ENCODE measurements around the gene STX16. TPM values are rescaled to one million over a fixed set of nuclear protein-coding genes. Genes with fewer than 3 reads are reported as not detected.

The STX16 gene
- total and polyA plus RNA-seq, 9 of the 15 experiments (the other 6 are each of a cell fraction or from before 2014, with no cell fraction given): 4.4 to 43.5 (median 14.7) TPM

DNA sequence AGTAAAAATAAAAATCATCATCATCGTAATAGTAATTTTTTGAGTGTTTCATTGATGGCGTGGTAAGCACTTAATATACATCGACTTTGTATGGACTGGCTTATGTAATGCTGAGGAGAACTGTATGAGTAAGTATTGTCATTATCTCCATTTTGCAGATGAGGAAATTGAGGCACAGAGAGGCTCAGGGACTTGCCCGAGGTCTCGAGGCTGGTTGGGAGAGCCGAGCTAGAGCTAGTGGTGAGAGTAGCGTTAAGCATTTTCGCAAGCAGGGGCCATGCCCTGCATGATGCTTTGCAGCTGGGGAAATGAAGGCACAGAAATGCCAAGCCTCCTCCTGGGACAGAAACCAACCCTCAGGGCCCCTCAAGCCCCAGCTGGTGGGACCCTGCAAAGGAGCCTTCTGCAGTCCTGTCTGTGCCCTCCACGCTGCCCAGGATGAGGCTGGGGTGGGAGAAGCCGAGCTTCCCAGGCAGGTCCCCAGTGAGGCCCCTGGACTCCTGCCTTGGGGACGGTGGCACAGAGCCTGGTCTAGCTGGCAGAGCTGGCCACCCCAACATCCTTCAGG, 31.1 kb upstream of the STX16 start (continued):
- TF ChIP-seq, protein P1, sequence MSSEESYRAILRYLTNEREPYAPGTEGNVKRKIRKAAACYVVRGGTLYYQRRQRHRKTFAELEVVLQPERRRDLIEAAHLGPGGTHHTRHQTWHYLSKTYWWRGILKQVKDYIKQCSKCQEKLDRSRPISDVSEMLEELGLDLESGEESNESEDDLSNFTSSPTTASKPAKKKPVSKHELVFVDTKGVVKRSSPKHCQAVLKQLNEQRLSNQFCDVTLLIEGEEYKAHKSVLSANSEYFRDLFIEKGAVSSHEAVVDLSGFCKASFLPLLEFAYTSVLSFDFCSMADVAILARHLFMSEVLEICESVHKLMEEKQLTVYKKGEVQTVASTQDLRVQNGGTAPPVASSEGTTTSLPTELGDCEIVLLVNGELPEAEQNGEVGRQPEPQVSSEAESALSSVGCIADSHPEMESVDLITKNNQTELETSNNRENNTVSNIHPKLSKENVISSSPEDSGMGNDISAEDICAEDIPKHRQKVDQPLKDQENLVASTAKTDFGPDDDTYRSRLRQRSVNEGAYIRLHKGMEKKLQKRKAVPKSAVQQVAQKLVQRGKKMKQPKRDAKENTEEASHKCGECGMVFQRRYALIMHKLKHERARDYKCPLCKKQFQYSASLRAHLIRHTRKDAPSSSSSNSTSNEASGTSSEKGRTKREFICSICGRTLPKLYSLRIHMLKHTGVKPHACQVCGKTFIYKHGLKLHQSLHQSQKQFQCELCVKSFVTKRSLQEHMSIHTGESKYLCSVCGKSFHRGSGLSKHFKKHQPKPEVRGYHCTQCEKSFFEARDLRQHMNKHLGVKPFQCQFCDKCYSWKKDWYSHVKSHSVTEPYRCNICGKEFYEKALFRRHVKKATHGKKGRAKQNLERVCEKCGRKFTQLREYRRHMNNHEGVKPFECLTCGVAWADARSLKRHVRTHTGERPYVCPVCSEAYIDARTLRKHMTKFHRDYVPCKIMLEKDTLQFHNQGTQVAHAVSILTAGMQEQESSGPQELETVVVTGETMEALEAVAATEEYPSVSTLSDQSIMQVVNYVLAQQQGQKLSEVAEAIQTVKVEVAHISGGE (CRISPR knock-in tag; IDR thresholded peaks at IDR 0.05): no peak
- TF ChIP-seq, protein P2, sequence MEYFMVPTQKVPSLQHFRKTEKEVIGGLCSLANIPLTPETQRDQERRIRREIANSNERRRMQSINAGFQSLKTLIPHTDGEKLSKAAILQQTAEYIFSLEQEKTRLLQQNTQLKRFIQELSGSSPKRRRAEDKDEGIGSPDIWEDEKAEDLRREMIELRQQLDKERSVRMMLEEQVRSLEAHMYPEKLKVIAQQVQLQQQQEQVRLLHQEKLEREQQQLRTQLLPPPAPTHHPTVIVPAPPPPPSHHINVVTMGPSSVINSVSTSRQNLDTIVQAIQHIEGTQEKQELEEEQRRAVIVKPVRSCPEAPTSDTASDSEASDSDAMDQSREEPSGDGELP (CRISPR knock-in tag; IDR thresholded peaks at IDR 0.05; ENCODE audit: borderline replicate concordance): peak; percentile 50
- TF ChIP-seq CHD4 (IDR thresholded peaks at IDR 0.05; ENCODE audit: insufficient read depth, insufficient replicate concordance, low read depth, low read length, poor library complexity, severe bottlenecking) (no peak), MYNN (IDR thresholded peaks at IDR 0.05) (no peak), MYNN (CRISPR knock-in tag; IDR thresholded peaks at IDR 0.05) (no peak), CBX8 (IDR thresholded peaks at IDR 0.05; ENCODE audit: borderline replicate concordance, extremely low read depth, low read depth, low read length, poor library complexity, severe bottlenecking) (no peak), KLF6 (CRISPR knock-in tag; IDR thresholded peaks at IDR 0.05; ENCODE audit: borderline replicate concordance) (no peak), COPS2 (conservative IDR thresholded peaks at IDR 0.05) (no peak), RNF2 (IDR thresholded peaks at IDR 0.05) (peak; percentile 21; the same call in 1 of the 2 replicates), ZEB2 (IDR thresholded peaks at IDR 0.05) (no peak), ZBTB1 (CRISPR knock-in tag; IDR thresholded peaks at IDR 0.05; ENCODE audit: borderline replicate concordance, low read depth) (0 out of 2 replicates have a peak, but pooled peaks have one; percentile 20), STAG1 (CRISPR knock-in tag; IDR thresholded peaks at IDR 0.05; ENCODE audit: borderline replicate concordance) (no peak), TEAD1 (CRISPR knock-in tag; IDR thresholded peaks at IDR 0.05) (no peak; a peak in 1 of 4 replicates), EZH2 (IDR thresholded peaks at IDR 0.05; ENCODE audit: borderline replicate concordance, low read depth, low read length) (no peak), ZNF263 (CRISPR knock-in tag; IDR thresholded peaks at IDR 0.05; ENCODE audit: borderline replicate concordance) (no peak), ATF7 (IDR thresholded peaks at IDR 0.05) (no peak), POLR2A (conservative IDR thresholded peaks at IDR 0.05) (peak; percentile 80), ZNF586 (CRISPR knock-in tag; conservative IDR thresholded peaks at IDR 0.05) (0 out of 2 replicates have a peak, but pooled peaks have one; percentile 48), SIX5 (IDR thresholded peaks at IDR 0.05; ENCODE audit: borderline replicate concordance in 1 of 2, insufficient read depth in 1 of 2, low read depth in 1 of 2, low read length in 2 of 2) (no peak)
- TF ChIP-seq, protein P3, sequence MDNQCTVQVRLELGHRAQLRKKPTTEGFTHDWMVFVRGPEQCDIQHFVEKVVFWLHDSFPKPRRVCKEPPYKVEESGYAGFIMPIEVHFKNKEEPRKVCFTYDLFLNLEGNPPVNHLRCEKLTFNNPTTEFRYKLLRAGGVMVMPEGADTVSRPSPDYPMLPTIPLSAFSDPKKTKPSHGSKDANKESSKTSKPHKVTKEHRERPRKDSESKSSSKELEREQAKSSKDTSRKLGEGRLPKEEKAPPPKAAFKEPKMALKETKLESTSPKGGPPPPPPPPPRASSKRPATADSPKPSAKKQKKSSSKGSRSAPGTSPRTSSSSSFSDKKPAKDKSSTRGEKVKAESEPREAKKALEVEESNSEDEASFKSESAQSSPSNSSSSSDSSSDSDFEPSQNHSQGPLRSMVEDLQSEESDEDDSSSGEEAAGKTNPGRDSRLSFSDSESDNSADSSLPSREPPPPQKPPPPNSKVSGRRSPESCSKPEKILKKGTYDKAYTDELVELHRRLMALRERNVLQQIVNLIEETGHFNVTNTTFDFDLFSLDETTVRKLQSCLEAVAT (IDR thresholded peaks at IDR 0.05): no peak
- TF ChIP-seq, protein P4, sequence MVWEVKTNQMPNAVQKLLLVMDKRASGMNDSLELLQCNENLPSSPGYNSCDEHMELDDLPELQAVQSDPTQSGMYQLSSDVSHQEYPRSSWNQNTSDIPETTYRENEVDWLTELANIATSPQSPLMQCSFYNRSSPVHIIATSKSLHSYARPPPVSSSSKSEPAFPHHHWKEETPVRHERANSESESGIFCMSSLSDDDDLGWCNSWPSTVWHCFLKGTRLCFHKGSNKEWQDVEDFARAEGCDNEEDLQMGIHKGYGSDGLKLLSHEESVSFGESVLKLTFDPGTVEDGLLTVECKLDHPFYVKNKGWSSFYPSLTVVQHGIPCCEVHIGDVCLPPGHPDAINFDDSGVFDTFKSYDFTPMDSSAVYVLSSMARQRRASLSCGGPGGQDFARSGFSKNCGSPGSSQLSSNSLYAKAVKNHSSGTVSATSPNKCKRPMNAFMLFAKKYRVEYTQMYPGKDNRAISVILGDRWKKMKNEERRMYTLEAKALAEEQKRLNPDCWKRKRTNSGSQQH (CRISPR knock-in tag; IDR thresholded peaks at IDR 0.05): peak; percentile 91; the same call in 1 of the 2 replicates
